ENCODE data around the gene FHDC1. TPM values are rescaled to one million over a fixed set of nuclear protein-coding genes. Genes with fewer than 3 reads are reported as not detected.

The FHDC1 gene
- total RNA-seq: 4.7 and 9.1 TPM in 2 replicates

DNA sequence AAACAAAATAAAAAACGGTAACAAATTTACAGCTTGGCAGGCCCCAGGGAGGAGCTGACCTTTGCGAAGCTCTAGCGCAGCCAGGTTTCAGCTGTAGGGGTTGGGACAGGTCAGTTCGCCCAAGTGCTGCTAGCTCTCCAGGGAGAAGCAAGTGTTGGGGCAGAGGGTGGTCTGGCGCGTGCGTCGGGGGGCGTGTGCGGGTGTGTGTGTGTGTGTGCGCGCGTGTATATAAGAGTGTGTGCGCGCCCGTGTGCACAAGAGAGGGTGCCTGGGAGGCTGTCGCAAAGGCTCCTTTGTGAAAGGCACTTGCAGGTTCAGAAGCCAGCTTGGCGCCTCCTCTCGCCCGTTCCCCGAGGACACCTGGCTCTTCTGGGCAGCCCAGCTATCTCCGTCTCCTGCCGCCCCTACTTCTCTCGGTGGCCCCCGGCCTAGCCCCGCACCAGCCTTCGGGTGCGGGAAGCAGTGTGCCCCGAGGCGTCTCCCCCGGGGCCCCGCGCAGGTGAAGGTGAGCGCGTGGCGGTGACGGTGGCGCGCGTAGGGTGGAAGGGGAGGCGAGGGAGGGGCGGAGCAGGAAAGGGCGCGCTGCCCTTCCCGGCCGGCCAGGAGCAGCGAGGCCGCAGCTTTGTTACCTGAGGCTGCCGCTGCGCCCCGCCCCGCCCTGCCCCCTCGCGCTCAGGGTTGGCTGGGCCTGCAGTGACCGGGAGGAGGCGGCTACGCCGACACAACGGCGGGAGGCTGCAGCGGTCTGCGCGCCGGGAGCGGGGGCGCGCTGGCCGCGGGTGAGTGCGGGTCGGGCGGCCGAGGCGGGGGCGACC is at the start of gene FHDC1:
Gene FHDC1 (plus strand): TSS at position 693 of the 815 bp plus-strand sequence. CDS start 6,735 bp downstream, outside the sequence.

Other genes starting within 250 kb of the FHDC1 start
- gene TIGD4, start 156.6 kb upstream of the FHDC1 start, total RNA-seq: under 0.01 TPM in 1 of 2 replicates, not detected in the other
- gene ARFIP1, start 156.4 kb upstream of the FHDC1 start, total RNA-seq: 28.7 and 31.1 TPM in 2 replicates

Data from placental epithelial cell (primary cell).